ENCODE results near the gene PITPNC1.

Gene PITPNC1

GRCh38 chr17:67632141-67632540 is 255.1 kb downstream of the PITPNC1 start:
- no peak overlapping the region for H3K4me3 ChIP-seq (replicated peaks; ENCODE audit: low read depth, low read length)
- no peak for DNase-seq (ENCODE audit: extremely low read depth, low read depth)
- no peak for TF ChIP-seq CTCF (IDR thresholded peaks at IDR 0.05; ENCODE audit: low read depth, low read length, missing control alignments)

GRCh38 chr17:67633751-67634211 is 256.7 kb downstream of the PITPNC1 start:
- no peak overlapping the region for H3K4me3 ChIP-seq (replicated peaks; ENCODE audit: low read depth, low read length)
- DNase-seq (ENCODE audit: extremely low read depth, low read depth), result no peak
- TF ChIP-seq CTCF (IDR thresholded peaks at IDR 0.05; ENCODE audit: low read depth, low read length, missing control alignments), result no peak

- no peak for TF ChIP-seq CTCF (IDR thresholded peaks at IDR 0.05; ENCODE audit: low read depth, low read length, missing control alignments)
- H3K4me3 ChIP-seq (replicated peaks; ENCODE audit: low read depth, low read length), result no peak overlapping the region
Measured at GRCh38 chr17:67635681-67636080, 258.6 kb downstream of the PITPNC1 start.

DNA sequence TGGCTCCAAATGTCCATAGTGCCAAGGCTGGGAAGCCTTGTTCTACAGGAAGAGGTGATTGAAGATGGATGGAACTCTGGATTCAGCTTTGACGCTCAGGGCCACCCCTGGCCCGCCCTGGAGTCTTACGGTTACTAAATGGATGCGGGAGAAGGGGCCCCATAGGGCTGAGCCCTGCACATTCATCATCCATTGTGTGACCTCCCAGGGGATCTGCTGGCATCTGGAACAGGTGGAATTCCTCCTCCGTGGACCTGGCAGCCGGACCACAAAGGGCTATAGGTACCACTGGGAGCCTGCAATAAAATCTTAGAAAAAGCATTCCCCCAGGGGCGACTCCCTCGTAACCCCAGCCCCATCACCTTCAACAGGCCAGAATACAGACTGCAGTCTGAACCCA is 259.2 kb downstream of the PITPNC1 start:
- no peak for DNase-seq (ENCODE audit: extremely low read depth, low read depth)
- no peak overlapping the region for H3K4me3 ChIP-seq (replicated peaks; ENCODE audit: low read depth, low read length)
- no peak for TF ChIP-seq CTCF (IDR thresholded peaks at IDR 0.05; ENCODE audit: low read depth, low read length, missing control alignments)

More at GRCh38 chr17:67635681-67636080, 258.6 kb downstream of the PITPNC1 start:
- DNase-seq (ENCODE audit: extremely low read depth, low read depth), result no peak

DNA sequence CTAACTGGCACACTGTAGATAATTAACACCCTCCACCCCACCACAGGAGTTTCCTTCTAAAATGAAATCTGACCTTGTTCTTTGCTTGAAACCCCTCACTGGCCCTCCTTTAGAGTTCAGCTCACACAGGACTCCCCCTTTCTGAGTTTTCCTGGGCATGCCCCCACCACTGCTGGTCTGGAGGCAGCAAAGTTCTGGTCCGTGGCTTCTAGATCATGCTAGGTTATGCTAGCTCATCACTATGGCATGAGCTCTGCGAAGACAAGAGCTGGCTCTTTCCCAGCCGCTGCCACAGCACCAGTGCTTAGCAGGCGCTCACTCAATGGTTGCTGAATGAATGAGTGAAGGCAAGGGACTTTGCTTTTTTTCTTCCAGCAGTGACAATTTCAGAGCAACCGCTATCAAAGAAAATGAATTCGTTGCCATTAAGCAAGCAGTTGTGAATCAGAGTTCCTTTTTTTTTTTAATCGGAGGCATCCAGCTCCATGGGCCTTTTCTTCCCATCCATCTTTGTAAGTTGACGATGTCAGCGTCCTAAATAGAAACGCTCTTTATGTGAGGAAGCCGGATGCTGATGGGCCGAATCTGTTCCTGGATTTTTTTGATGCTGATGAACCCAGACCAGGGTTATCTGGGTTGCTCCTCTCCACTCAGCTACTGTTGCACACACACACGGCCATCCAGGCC is 259.9 kb downstream of the PITPNC1 start:
- no peak for TF ChIP-seq CTCF (IDR thresholded peaks at IDR 0.05; ENCODE audit: low read depth, low read length, missing control alignments)
- DNase-seq (ENCODE audit: extremely low read depth, low read depth), result no peak
- no peak overlapping the region for H3K4me3 ChIP-seq (replicated peaks; ENCODE audit: low read depth, low read length)

GRCh38 chr17:67637901-67638641 is 261.0 kb downstream of the PITPNC1 start:
- DNase-seq (ENCODE audit: extremely low read depth, low read depth), result no peak
- no peak for TF ChIP-seq CTCF (IDR thresholded peaks at IDR 0.05; ENCODE audit: low read depth, low read length, missing control alignments)
- no peak overlapping the region for H3K4me3 ChIP-seq (replicated peaks; ENCODE audit: low read depth, low read length)
